H1 (cell line): ENCODE data around the gene ALK. TPM values are rescaled to one million over a fixed set of nuclear protein-coding genes. Genes with fewer than 3 reads are reported as not detected.

Experiments used
- CTCF ChIA-PET: fragments of 300-600 bp; sonication (Branson Sonifier 250); formaldehyde crosslinking; loops from one replicate; lab custom pipeline; 2021; ENCODE audit not compliant: partially characterized antibody; lab: Charles Lee
- POLR2A ChIA-PET: fragments of 300-600 bp; sonication (Branson Sonifier 250); formaldehyde crosslinking; loops from one replicate; lab custom pipeline; 2021; ENCODE audit warnings: inconsistent platforms; ENCODE audit not compliant: partially characterized antibody; lab: Charles Lee
- DNase-seq, 2 experiments: peaks; one replicate each; pipeline versions ENCODE4 v3.0.0 to v3.0.0-alpha.2; 2010 to 2022; ENCODE audit warnings: low spot score in 2 of 2, low read depth in 1 of 2, mixed read lengths in 1 of 2
- FAIRE-seq: peaks from 2 replicates; lab custom pipeline; 2011; peaks lifted over from hg19 to GRCh38; lab: Jason Lieb, UNC
- H2AFZ ChIP-seq: 2 replicates; pipeline ENCODE4 v1.8.1; 2012; ENCODE audit warnings: low read length, inconsistent platforms
- H2AK5ac ChIP-seq: 2 replicates; pipeline ENCODE4 v1.6.1; 2013; ENCODE audit warnings: low read depth, low read length
- H2BK120ac ChIP-seq: replicated peaks from 2 replicates; pipeline ENCODE3; 2013; ENCODE audit warnings: low read depth, low read length, inconsistent platforms
- H2BK12ac ChIP-seq: 2 replicates; pipeline ENCODE4 v1.6.1; 2013; ENCODE audit warnings: low read depth, low read length
- H2BK15ac ChIP-seq: 2 replicates; pipeline ENCODE4 v1.6.1; 2013; ENCODE audit warnings: low read length
- H2BK20ac ChIP-seq: 2 replicates; pipeline ENCODE4 v1.6.1; 2013; ENCODE audit warnings: low read length
- H2BK5ac ChIP-seq: 2 replicates; pipeline ENCODE4 v1.6.1; 2013; ENCODE audit warnings: low read depth, low read length
- H3K14ac ChIP-seq: 2 replicates; pipeline ENCODE4 v1.6.1; 2013; ENCODE audit warnings: inconsistent platforms; ENCODE audit not compliant: insufficient read length
- H3K18ac ChIP-seq: 2 replicates; pipeline ENCODE4 v1.6.1; 2013; ENCODE audit warnings: low read length; ENCODE audit errors: extremely low read depth
- H3K23ac ChIP-seq: 2 replicates; pipeline ENCODE4 v1.6.1; 2013; ENCODE audit warnings: inconsistent platforms; ENCODE audit not compliant: insufficient read length
- H3K23me2 ChIP-seq: 2 replicates; pipeline ENCODE4 v1.6.1; 2013; ENCODE audit warnings: low read depth, low read length
- H3K27ac ChIP-seq: 2 replicates; pipeline ENCODE4 v1.6.1; 2011; ENCODE audit warnings: low read depth, low read length, inconsistent platforms
- H3K27me3 ChIP-seq, 4 experiments: replicated peaks in 1 of 4; 1 replicate in 1 of 4; 2 replicates in 3 of 4; pipeline versions ENCODE4 v1.6.1 to v1.8.1; 2011 to 2013; ENCODE audit warnings: low read length in 3 of 4, mild to moderate bottlenecking in 3 of 4, inconsistent platforms in 2 of 4, mixed read lengths in 2 of 4, moderate library complexity in 1 of 4; ENCODE audit not compliant: control insufficient read depth in 3 of 4, insufficient read depth in 3 of 4; ENCODE audit errors: extremely low read depth in 1 of 4
- H3K36me3 ChIP-seq, 4 experiments: 2 replicates each; pipeline versions ENCODE4 v1.6.1 to v1.8.1; 2011 to 2013; ENCODE audit warnings: mild to moderate bottlenecking in 4 of 4, low read length in 3 of 4, moderate library complexity in 2 of 4, control low read depth in 1 of 4, inconsistent platforms in 1 of 4; ENCODE audit not compliant: insufficient read depth in 4 of 4, control insufficient read depth in 2 of 4
- H3K4ac ChIP-seq: replicated peaks from 2 replicates; pipeline ENCODE3; 2013; ENCODE audit warnings: low read length, low read depth, mixed read lengths, inconsistent platforms; ENCODE audit not compliant: insufficient read length
- H3K4me1 ChIP-seq, 4 experiments: replicated peaks in 1 of 4; 1 replicate in 1 of 4; 2 replicates in 3 of 4; pipeline versions ENCODE4 v1.6.1 to v1.8.1; 2011 to 2013; ENCODE audit warnings: low read length in 3 of 4, inconsistent platforms in 2 of 4, mixed read lengths in 1 of 4; ENCODE audit not compliant: insufficient read depth in 4 of 4, control insufficient read depth in 3 of 4
- H3K4me2 ChIP-seq, 2 experiments: 2 replicates each; pipeline versions ENCODE4 v1.6.1 to v1.8.1; 2011 to 2013; ENCODE audit warnings: low read depth in 2 of 2, low read length in 2 of 2, control low read depth in 1 of 2, inconsistent platforms in 1 of 2, mild to moderate bottlenecking in 1 of 2; ENCODE audit not compliant: insufficient read depth in 1 of 2
- H3K4me3 ChIP-seq, 4 experiments: fragments of 200-600, 300-600 bp in 1 of 4; sonication (generic), shearing (Covaris generic), sonication (Bioruptor Twin) in 1 of 4; 2 replicates each; pipeline versions ENCODE4 v1.5.1 to v1.8.1; 2011 to 2016; ENCODE audit warnings: low read length in 4 of 4, low read depth in 3 of 4, control low read depth in 2 of 4, inconsistent platforms in 2 of 4, mild to moderate bottlenecking in 2 of 4, mixed read lengths in 1 of 4, moderate library complexity in 1 of 4; ENCODE audit not compliant: insufficient read depth in 2 of 4; ENCODE audit errors: extremely low read depth in 1 of 4
- H3K56ac ChIP-seq: replicated peaks from 2 replicates; pipeline ENCODE3; 2013; ENCODE audit warnings: low read depth, mild to moderate bottlenecking, mixed read lengths, low read length, inconsistent platforms; ENCODE audit not compliant: insufficient read length
- H3K79me1 ChIP-seq: 2 replicates; pipeline ENCODE4 v1.6.1; 2013; ENCODE audit warnings: low read depth, low read length, control low read depth
- H3K79me2 ChIP-seq, 2 experiments: 2 replicates each; pipeline versions ENCODE4 v1.6.1 to v1.8.1; 2012 to 2013; ENCODE audit warnings: low read length in 2 of 2, mild to moderate bottlenecking in 2 of 2, inconsistent platforms in 1 of 2; ENCODE audit not compliant: insufficient read depth in 2 of 2, control insufficient read depth in 1 of 2
- H3K9ac ChIP-seq, 4 experiments: replicated peaks in 1 of 4; 1 replicate in 1 of 4; 2 replicates in 3 of 4; pipeline versions ENCODE4 v1.6.1 to v1.8.1; 2011 to 2013; ENCODE audit warnings: low read depth in 3 of 4, low read length in 3 of 4, control low read depth in 2 of 4, mild to moderate bottlenecking in 2 of 4, moderate library complexity in 2 of 4, inconsistent platforms in 1 of 4; ENCODE audit errors: extremely low read depth in 1 of 4
- H3K9me3 ChIP-seq, 2 experiments: 2 replicates each; pipeline versions ENCODE4 v1.6.1 to v1.8.1; 2012 to 2013; ENCODE audit warnings: mild to moderate bottlenecking in 2 of 2, moderate library complexity in 2 of 2, control low read depth in 1 of 2, inconsistent platforms in 1 of 2, low read depth in 1 of 2, low read length in 1 of 2, mixed read lengths in 1 of 2; ENCODE audit not compliant: insufficient read depth in 2 of 2
- H4K20me1 ChIP-seq, 2 experiments: replicated peaks in 1 of 2; 2 replicates each; pipeline versions ENCODE3 to v1.8.1; 2011 to 2013; ENCODE audit warnings: inconsistent platforms in 2 of 2, low read length in 2 of 2, mild to moderate bottlenecking in 1 of 2; ENCODE audit not compliant: insufficient read depth in 2 of 2, control insufficient read depth in 1 of 2
- H4K5ac ChIP-seq: 2 replicates; pipeline ENCODE4 v1.6.1; 2013; ENCODE audit warnings: low read length, low read depth, mixed read lengths, inconsistent platforms; ENCODE audit not compliant: insufficient read length
- H4K8ac ChIP-seq: 2 replicates; pipeline ENCODE4 v1.8.0; 2013; ENCODE audit warnings: mild to moderate bottlenecking, moderate library complexity, low read length, inconsistent platforms; ENCODE audit not compliant: insufficient read depth; ENCODE audit errors: extremely low read depth
- H4K91ac ChIP-seq: replicated peaks from 2 replicates; pipeline ENCODE3; 2013; ENCODE audit warnings: low read length, mixed read lengths, inconsistent platforms; ENCODE audit not compliant: insufficient read length
- BRCA1 ChIP-seq: IDR thresholded peaks from 2 replicates; pipeline ENCODE4 v1.6.1; 2012; ENCODE audit warnings: low read depth, low read length, improper control_type of control experiment
- EP300 ChIP-seq, 2 experiments: IDR thresholded peaks; 1 replicate in 1 of 2; 2 replicates in 1 of 2; pipeline ENCODE4 v1.6.1; 2011 to 2012; ENCODE audit warnings: low read depth in 2 of 2, low read length in 2 of 2, mild to moderate bottlenecking in 2 of 2, borderline replicate concordance in 1 of 2, inconsistent platforms in 1 of 2, moderate library complexity in 1 of 2
- GABPA ChIP-seq: IDR thresholded peaks from 2 replicates; pipeline ENCODE4 v1.6.1; 2011; ENCODE audit warnings: mild to moderate bottlenecking, low read length, moderate library complexity, borderline replicate concordance; ENCODE audit not compliant: insufficient read depth
- HDAC2 ChIP-seq, 2 experiments: fragments of 300-600 bp in 1 of 2; sonication (generic) in 1 of 2; IDR thresholded peaks; 2 replicates each; pipeline ENCODE4 v1.6.1; 2011 to 2012; ENCODE audit warnings: low read depth in 2 of 2, low read length in 2 of 2, mild to moderate bottlenecking in 2 of 2, moderate library complexity in 2 of 2, borderline replicate concordance in 1 of 2, inconsistent platforms in 1 of 2
- HDAC6 ChIP-seq: IDR thresholded peaks from one replicate; pipeline ENCODE4 v1.7.1; 2012; ENCODE audit warnings: low read depth, mild to moderate bottlenecking, inconsistent platforms, low read length, moderate library complexity
- JUN ChIP-seq: IDR thresholded peaks from 2 replicates; pipeline ENCODE4 v1.6.1; 2011; ENCODE audit warnings: low read depth, mild to moderate bottlenecking, improper control_type of control experiment, low read length
- JUND ChIP-seq: IDR thresholded peaks from 2 replicates; pipeline ENCODE4 v1.6.1; 2011; ENCODE audit warnings: mild to moderate bottlenecking, improper control_type of control experiment, low read length
- KDM5A ChIP-seq: fragments of 200-600 bp; IDR thresholded peaks from 2 replicates; pipeline ENCODE4 v1.7.1; 2012; ENCODE audit warnings: mild to moderate bottlenecking, low read length, inconsistent platforms, mixed read lengths
- MAFK ChIP-seq: IDR thresholded peaks from 2 replicates; pipeline ENCODE4 v1.6.1; 2012; ENCODE audit warnings: low read depth, mild to moderate bottlenecking, improper control_type of control experiment, low read length
- POLR2A ChIP-seq, 2 experiments: IDR thresholded peaks; 1 replicate in 1 of 2; 2 replicates in 1 of 2; pipeline ENCODE4 v1.6.1; 2011; ENCODE audit warnings: low read depth in 2 of 2, low read length in 2 of 2, mild to moderate bottlenecking in 2 of 2; ENCODE audit errors: control extremely low read depth in 1 of 2
- RAD21 ChIP-seq, 2 experiments: IDR thresholded peaks in 1 of 2; conservative IDR thresholded peaks in 1 of 2; 2 replicates each; pipeline ENCODE4 v1.6.1; 2011; ENCODE audit warnings: low read depth in 2 of 2, low read length in 2 of 2, improper control_type of control experiment in 1 of 2, inconsistent platforms in 1 of 2, mild to moderate bottlenecking in 1 of 2, moderate library complexity in 1 of 2
- SAP30 ChIP-seq: fragments of 300-600 bp; sonication (generic); IDR thresholded peaks from 2 replicates; pipeline ENCODE4 v1.7.1; 2012; ENCODE audit warnings: low read length, moderate library complexity, mild to moderate bottlenecking, inconsistent platforms; ENCODE audit not compliant: insufficient read depth, insufficient replicate concordance
- SRF ChIP-seq: IDR thresholded peaks from 2 replicates; pipeline ENCODE4 v1.6.1; 2011; ENCODE audit warnings: mild to moderate bottlenecking, low read depth, low read length, moderate library complexity
- TAF1 ChIP-seq: IDR thresholded peaks from 2 replicates; pipeline ENCODE4 v1.6.1; 2011; ENCODE audit warnings: mild to moderate bottlenecking, low read depth, low read length
- TBP ChIP-seq: IDR thresholded peaks from 2 replicates; pipeline ENCODE4 v1.6.1; 2011; ENCODE audit warnings: low read depth, low read length, improper control_type of control experiment
- WGBS, 2 experiments: shearing (Covaris generic) in 1 of 2; methylation state at CpG; one replicate each; pipeline versions ENCODE4 v1.1.6 to v1.1.7; 2013 to 2015; ENCODE audit warnings: low lambda C conversion rate in 2 of 2, mixed read lengths in 2 of 2, inconsistent platforms in 1 of 2, low coverage in 1 of 2, missing lambda C conversion rate in 1 of 2; ENCODE audit not compliant: insufficient replicate concordance in 2 of 2, insufficient coverage in 1 of 2, insufficient read length in 1 of 2; ENCODE audit errors: extremely low coverage in 1 of 2, missing lambda C conversion rate in 1 of 2; 5-methylcytosine and 5-hydroxymethylcytosine counted together
- polyA plus RNA-seq, 7 experiments: library from polyadenylated mRNA; depleted of rRNA in 3 of 7; stranded (reverse) in 5 of 7; unstranded in 2 of 7; fragments of >200 nt in 5 of 7; fragments of 200-250 nt in 2 of 7; gene quantifications; 1 replicate in 5 of 7; 2 replicates in 1 of 7; 4 replicates in 1 of 7; pipeline versions ENCODE4 v1.2.1 to v1.2.3, GENCODE V29; 2011 to 2013; ENCODE audit warnings: missing spikeins in 2 of 7, mixed read lengths in 2 of 7
- total RNA-seq: library from RNA; stranded (reverse); fragmentation: NEBNext Ultra II Directional; extraction: Animal tissue kit (Norgen Biotek cat#: 25700); gene quantifications from 2 replicates; pipeline ENCODE4 v1.2.1, GENCODE V29; 2021

Gene ALK
- total and polyA plus RNA-seq, 2 of the 8 experiments (the other 6 are each of a cell fraction or from before 2014, with no cell fraction given) = 0.02 to 0.09 TPM

GRCh38 chr2:29433128-29433527 lies 488.3 kb downstream of the ALK start:
- H2BK15ac ChIP-seq = no peak overlapping the region
- no peak overlapping the region for H3K4me2 ChIP-seq
- H3K4ac ChIP-seq = no peak overlapping the region
- no peak overlapping the region for H2BK20ac ChIP-seq
- H3K27ac ChIP-seq = no peak overlapping the region
- no peak overlapping the region for H4K91ac ChIP-seq
- H4K8ac ChIP-seq = no peak overlapping the region
- H3K27me3 ChIP-seq = no peaks in the 10 kb centered on the region; a peak in 1 of 7 replicates
- H4K5ac ChIP-seq = no peak overlapping the region
- no peak overlapping the region for H3K18ac ChIP-seq
- no peaks in the 10 kb centered on the region for H3K79me2 ChIP-seq
- H2BK5ac ChIP-seq = no peak overlapping the region
- no peak overlapping the region for H2AFZ ChIP-seq
- ChIA-PET CTCF (no interaction called here), POLR2A (no interaction called here)
- H3K9ac ChIP-seq = no peak overlapping the region
- no peak overlapping the region for H3K4me3 ChIP-seq
- no peak overlapping the region for H2BK12ac ChIP-seq
- H2AK5ac ChIP-seq = no peak overlapping the region
- no peaks in the 10 kb centered on the region for H4K20me1 ChIP-seq
- H2BK120ac ChIP-seq = no peak overlapping the region
- no peak overlapping the region for H3K23ac ChIP-seq
- no peaks in the 10 kb centered on the region for H3K4me1 ChIP-seq
- no peak overlapping the region for H3K14ac ChIP-seq
- WGBS, 2 experiments = 96% methylated on average over 2 of the region's 2 CpGs; no CpG with 5 or more reads in 1 of the 2 experiments
- DNase-seq = no peak
- no peak overlapping the region for H3K56ac ChIP-seq
- FAIRE-seq = no peak
- no peaks in the 10 kb centered on the region for H3K36me3 ChIP-seq
- no peaks in the 10 kb centered on the region for H3K23me2 ChIP-seq
- no peaks in the 10 kb centered on the region for H3K9me3 ChIP-seq
- H3K79me1 ChIP-seq = no peaks in the 10 kb centered on the region
- no peak for TF ChIP-seq RAD21 (IDR thresholded peaks at IDR 0.05 in 1 of 2, conservative IDR thresholded peaks at IDR 0.05 in 1 of 2; ENCODE audit: low read depth in 2 of 2, low read length in 2 of 2)
- no peak for TF ChIP-seq BRCA1
- no peak for TF ChIP-seq JUN
- no peak for TF ChIP-seq SRF
- no peak for TF ChIP-seq JUND
- TF ChIP-seq HDAC6 = no peak
- no peak for TF ChIP-seq TBP
- TF ChIP-seq GABPA = no peak
- TF ChIP-seq KDM5A = no peak
- no peak for TF ChIP-seq POLR2A (IDR thresholded peaks at IDR 0.05; ENCODE audit: control extremely low read depth in 1 of 2, low read depth in 2 of 2, low read length in 2 of 2)
- no peak for TF ChIP-seq MAFK
- no peak for TF ChIP-seq TAF1
- no peak for TF ChIP-seq EP300 (IDR thresholded peaks at IDR 0.05; ENCODE audit: borderline replicate concordance in 1 of 2, low read depth in 2 of 2, low read length in 2 of 2)
- no peak for TF ChIP-seq SAP30
- no peak for TF ChIP-seq HDAC2 (IDR thresholded peaks at IDR 0.05; ENCODE audit: borderline replicate concordance in 1 of 2, low read depth in 2 of 2, low read length in 2 of 2)
